Esophagus muscularis mucosa (tissue), 4 donors: Measurements from ENCODE around the gene HDLBP.

ENCODE experiments used
- EP300 ChIP-seq: sonication (generic); formaldehyde crosslinking; IDR thresholded peaks from one replicate; pipeline ENCODE4 v1.6.1; 2017; ENCODE audit warnings: antibody characterized with exemption
- POLR2A ChIP-seq: fragments of 450-650 bp; IDR thresholded peaks from one replicate; pipeline ENCODE4 v1.6.1; 2017; ENCODE audit warnings: antibody characterized with exemption, moderate library complexity, mild to moderate bottlenecking, low read depth
- POLR2AphosphoS5 ChIP-seq, 2 donors: sonication (generic); formaldehyde crosslinking; IDR thresholded peaks; one replicate each; pipeline ENCODE4 v1.6.1; 2017; ENCODE audit warnings: antibody characterized with exemption in 2 of 2
- TF ChIP-seq, protein P1 (sequence below), 3 experiments: fragments of 200-600 bp in 2 of 3; fragments of 450-650 bp in 1 of 3; sonication (generic) in 2 of 3; IDR thresholded peaks; one replicate each; pipeline ENCODE4 v1.5.1; 2017 to 2019; ENCODE audit warnings: antibody characterized with exemption in 3 of 3, mild to moderate bottlenecking in 2 of 3, moderate library complexity in 1 of 3

DNA sequence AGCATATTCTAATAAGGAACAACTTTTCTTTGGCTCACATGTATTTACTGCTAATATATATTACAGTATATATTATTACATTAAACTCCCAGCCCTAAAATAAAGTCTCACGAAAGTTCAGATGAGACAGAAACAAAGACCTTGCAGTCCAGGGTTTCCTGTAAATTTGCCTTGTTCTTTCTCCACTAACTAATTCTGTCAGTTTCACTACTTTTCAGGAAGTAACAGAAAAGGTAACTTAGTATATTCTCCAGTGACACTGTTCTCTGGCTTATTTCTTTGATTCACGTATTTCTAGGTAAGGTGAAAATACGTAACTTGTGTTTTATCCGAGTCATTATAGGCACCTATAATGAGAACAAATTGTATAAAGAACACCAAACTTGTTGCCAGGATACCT, 35.2 kb downstream of the HDLBP start:
- TF ChIP-seq, protein P1, sequence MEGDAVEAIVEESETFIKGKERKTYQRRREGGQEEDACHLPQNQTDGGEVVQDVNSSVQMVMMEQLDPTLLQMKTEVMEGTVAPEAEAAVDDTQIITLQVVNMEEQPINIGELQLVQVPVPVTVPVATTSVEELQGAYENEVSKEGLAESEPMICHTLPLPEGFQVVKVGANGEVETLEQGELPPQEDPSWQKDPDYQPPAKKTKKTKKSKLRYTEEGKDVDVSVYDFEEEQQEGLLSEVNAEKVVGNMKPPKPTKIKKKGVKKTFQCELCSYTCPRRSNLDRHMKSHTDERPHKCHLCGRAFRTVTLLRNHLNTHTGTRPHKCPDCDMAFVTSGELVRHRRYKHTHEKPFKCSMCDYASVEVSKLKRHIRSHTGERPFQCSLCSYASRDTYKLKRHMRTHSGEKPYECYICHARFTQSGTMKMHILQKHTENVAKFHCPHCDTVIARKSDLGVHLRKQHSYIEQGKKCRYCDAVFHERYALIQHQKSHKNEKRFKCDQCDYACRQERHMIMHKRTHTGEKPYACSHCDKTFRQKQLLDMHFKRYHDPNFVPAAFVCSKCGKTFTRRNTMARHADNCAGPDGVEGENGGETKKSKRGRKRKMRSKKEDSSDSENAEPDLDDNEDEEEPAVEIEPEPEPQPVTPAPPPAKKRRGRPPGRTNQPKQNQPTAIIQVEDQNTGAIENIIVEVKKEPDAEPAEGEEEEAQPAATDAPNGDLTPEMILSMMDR (IDR thresholded peaks at IDR 0.05): no peak
- TF ChIP-seq POLR2AphosphoS5 (IDR thresholded peaks at IDR 0.05) (no peak), EP300 (no peak), POLR2A (no peak)
